Measurements from ENCODE around the gene PDGFC. TPM values are rescaled to one million over a fixed set of nuclear protein-coding genes. Genes with fewer than 3 reads are reported as not detected.
A peak's percentile ranks its signal among the peaks of the same experiment; 100 is the strongest.

Gene PDGFC
- total and polyA plus RNA-seq, 12 donors = 2.1 to 18.2 (median 14.8) TPM

DNA sequence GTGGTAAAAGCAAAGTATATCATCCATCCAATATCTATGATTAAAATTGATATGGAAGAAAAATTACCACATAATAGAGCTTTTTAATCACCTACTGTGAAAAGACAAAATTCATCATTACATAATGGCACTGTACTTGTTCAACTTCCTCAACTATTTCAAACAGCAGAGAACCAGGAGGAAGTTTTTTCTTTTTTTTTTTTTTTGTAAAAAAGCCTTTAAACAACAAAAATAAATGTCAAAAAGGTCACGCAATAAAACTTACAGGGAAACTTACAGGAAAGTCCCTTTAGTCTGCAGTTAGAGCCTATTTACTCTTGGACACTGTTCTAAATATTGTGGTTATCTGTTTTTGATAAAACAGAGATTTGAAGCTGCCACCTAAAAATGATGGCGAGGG is 4.8 kb downstream of the PDGFC start:
- no peak for ATAC-seq
- H3K27ac ChIP-seq = peak overlapping the region in 1 of 10 donors; percentile 11
- TF ChIP-seq CTCF (IDR thresholded peaks at IDR 0.05) = no peak
- H3K4me3 ChIP-seq = no peak overlapping the region
- intact Hi-C loops (cut with DNase I) = loop anchor here in 2 of 10 donors (5.0 to 10.0 kb wide), 2 partner anchors 372 to 490 kb away; no protein-coding TSS in a partner anchor
- no peaks in the 10 kb centered on the region for H3K9me3 ChIP-seq
- H3K4me1 ChIP-seq = peaks cover 1 to 50% (median 24%) of the 10 kb centered on the region in 9 donors
- DNase-seq = no peak
- 79 to 80% methylated on average over 2 of the region's 2 CpGs for WGBS, 2 donors
- no peaks in the 10 kb centered on the region for H3K27me3 ChIP-seq
- H3K36me3 ChIP-seq = no peaks in the 10 kb centered on the region

DNA sequence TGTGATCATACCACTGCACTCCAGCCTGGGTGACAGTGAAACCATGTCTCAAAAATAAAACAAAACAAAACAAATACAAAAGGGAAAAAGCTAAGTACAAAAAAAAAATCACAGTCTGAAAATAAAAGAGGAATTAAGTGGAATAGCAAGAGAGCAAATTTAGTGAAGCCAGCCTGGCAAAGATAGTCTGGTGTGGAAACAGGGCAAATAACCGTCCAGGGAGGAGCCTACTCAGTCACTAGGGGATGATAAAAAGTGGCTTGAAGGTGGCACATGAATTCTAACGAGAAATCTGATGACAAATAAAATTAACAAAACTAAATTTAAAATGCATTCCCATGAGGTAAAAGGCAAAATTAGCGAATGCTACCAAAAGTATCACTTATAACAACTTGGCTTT is 8.2 kb downstream of the PDGFC start:
- 78 to 79% methylated on average over 3 of the region's 3 CpGs for WGBS, 2 donors
- H3K9me3 ChIP-seq = no peaks in the 10 kb centered on the region
- H3K36me3 ChIP-seq = no peaks in the 10 kb centered on the region
- H3K27ac ChIP-seq = no peak overlapping the region
- intact Hi-C loops (cut with DNase I) = loop anchor here in 1 of 10 donors (5.0 to 10.0 kb wide), 2 partner anchors 176 to 369 kb away; no protein-coding TSS in a partner anchor
- no peak for DNase-seq
- no peak for TF ChIP-seq CTCF (IDR thresholded peaks at IDR 0.05)
- H3K27me3 ChIP-seq = no peaks in the 10 kb centered on the region
- no peak overlapping the region for H3K4me3 ChIP-seq
- peaks cover 0 to 54% (median 22%) of the 10 kb centered on the region in 9 donors for H3K4me1 ChIP-seq
- no peak for ATAC-seq

DNA sequence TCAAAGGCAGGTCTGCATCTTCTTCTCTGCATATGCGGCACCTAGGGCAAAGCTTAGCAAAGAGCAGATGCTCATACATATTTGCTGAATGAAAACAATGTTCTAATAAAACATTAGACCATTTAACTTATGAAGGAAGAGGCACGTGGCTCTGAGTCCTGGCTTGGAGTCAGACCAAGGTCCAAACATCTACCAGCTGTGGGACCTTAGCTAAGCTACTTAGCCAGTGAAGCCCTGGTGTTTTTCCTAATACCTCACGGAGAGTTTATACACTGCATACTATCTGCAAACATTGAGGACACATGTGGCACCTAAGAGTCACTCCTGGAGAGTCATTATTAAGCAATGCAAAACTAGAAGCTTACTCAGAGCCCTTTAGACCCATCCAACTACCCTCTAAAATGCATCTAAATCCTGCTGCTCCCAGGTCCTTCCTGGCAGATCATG is 9.0 kb downstream of the PDGFC start:
- Histone ChIP-seq H3K27ac (no peak overlapping the region), H3K27me3 (no peaks in the 10 kb centered on the region), H3K4me1 (peaks cover 0 to 52% (median 17%) of the 10 kb centered on the region in 9 donors), H3K9me3 (no peaks in the 10 kb centered on the region), H3K4me3 (no peak overlapping the region), H3K36me3 (no peaks in the 10 kb centered on the region)
- ATAC-seq (peak in 6 of 8 donors; percentile 39 to 71 (median 44)), DNase-seq (no peak)
- intact Hi-C loops (cut with DNase I) = loop anchor here in 1 of 10 donors (5.0 to 10.0 kb wide), 2 partner anchors 175 to 368 kb away; no protein-coding TSS in a partner anchor
- no peak for TF ChIP-seq CTCF (IDR thresholded peaks at IDR 0.05)
- 47 to 49% methylated on average over 3 of the region's 3 CpGs for WGBS, 2 donors

DNA sequence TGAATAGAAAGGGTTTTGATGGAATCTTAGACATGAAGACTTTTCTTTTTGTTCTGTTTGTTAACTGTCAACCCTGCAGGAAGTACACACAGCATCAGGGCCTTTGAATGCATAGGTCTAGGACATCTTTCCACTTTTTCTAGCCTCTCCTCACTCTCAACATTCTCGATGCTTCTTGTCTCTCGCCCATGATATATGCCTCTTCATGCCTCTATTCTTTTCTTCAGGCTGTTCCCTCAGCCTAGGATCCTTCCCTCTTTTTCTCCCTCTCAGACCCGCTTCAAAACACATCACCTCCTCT is 9.6 kb downstream of the PDGFC start:
- H3K27ac ChIP-seq = no peak overlapping the region
- no peak overlapping the region for H3K4me3 ChIP-seq
- ATAC-seq (peak in 1 of 8 donors; percentile 26), DNase-seq (no peak)
- 78 to 79% methylated on average over 3 of the region's 3 CpGs for whole genome bisulfite sequencing, 2 donors
- H3K27me3 ChIP-seq = no peaks in the 10 kb centered on the region
- H3K9me3 ChIP-seq = no peaks in the 10 kb centered on the region
- no peak for TF ChIP-seq CTCF (IDR thresholded peaks at IDR 0.05)
- no peaks in the 10 kb centered on the region for H3K36me3 ChIP-seq
- peaks cover 0 to 53% (median 12%) of the 10 kb centered on the region in 9 donors for H3K4me1 ChIP-seq
- intact Hi-C loops (cut with DNase I) = loop anchor here in 1 of 10 donors (5.0 to 10.0 kb wide), 2 partner anchors 175 to 367 kb away; no protein-coding TSS in a partner anchor
